T-helper 1 cell (primary cell): Measurements from ENCODE around the gene KCNN1.

ENCODE experiments used
- DNase-seq, 5 donors: peaks; one replicate each; pipeline ENCODE4 v3.0.0-alpha.2; 2012 to 2020

The KCNN1 gene

GRCh38 chr19:17947815-17948513, 18.9 kb upstream of the KCNN1 start:
- DNase-seq = peak; percentile 90 to 99 (median 93)

- no peak for DNase-seq
These were observed 18.4 kb upstream of the KCNN1 start for GRCh38 chr19:17948514-17948900.

GRCh38 chr19:17948931-17949930, 17.7 kb upstream of the KCNN1 start:
- no peak for DNase-seq

- DNase-seq = no peak
These were observed 17.0 kb upstream of the KCNN1 start for GRCh38 chr19:17949956-17950309.

- peak in 3 of 5 donors; percentile 34 to 54 (median 47) for DNase-seq
These were observed 16.4 kb upstream of the KCNN1 start for GRCh38 chr19:17950310-17951156.

GRCh38 chr19:17951157-17951989, 15.5 kb upstream of the KCNN1 start:
- no peak for DNase-seq

GRCh38 chr19:17951990-17952976, 14.6 kb upstream of the KCNN1 start:
- no peak for DNase-seq

- no peak for DNase-seq
These were observed 13.5 kb upstream of the KCNN1 start for GRCh38 chr19:17953316-17953801.

- no peak for DNase-seq
These were observed 13.0 kb upstream of the KCNN1 start for GRCh38 chr19:17953869-17954268.

GRCh38 chr19:17954401-17954800, 12.5 kb upstream of the KCNN1 start:
- DNase-seq = no peak

- no peak for DNase-seq
These were observed 9.6 kb upstream of the KCNN1 start for GRCh38 chr19:17957149-17957849.

- no peak for DNase-seq
These were observed 9.0 kb upstream of the KCNN1 start for GRCh38 chr19:17957885-17958284.

GRCh38 chr19:17963936-17964691, 2.8 kb upstream of the KCNN1 start:
- no peak for DNase-seq

GRCh38 chr19:17965370-17966128, 1.4 kb upstream of the KCNN1 start:
- DNase-seq = no peak

GRCh38 chr19:17966129-17966483, 801 bp upstream of the KCNN1 start:
- no peak for DNase-seq

GRCh38 chr19:17967257-17968051, 547 bp downstream of the KCNN1 start:
- DNase-seq = no peak

GRCh38 chr19:17968362-17968761, 1.5 kb downstream of the KCNN1 start:
- no peak for DNase-seq
